Measurements from ENCODE around the gene BRPF1. TPM values are rescaled to one million over a fixed set of nuclear protein-coding genes. Genes with fewer than 3 reads are reported as not detected.
A peak's percentile ranks its signal among the peaks of the same experiment; 100 is the strongest.
"Not testable (repeated sequence)": the region's sequence is repeated elsewhere in the genome, so short reads cannot be mapped to it uniquely, and the experiment has no call there.

Gene BRPF1
- total RNA-seq, 1 donor from 2014 or later: 15.0 TPM

DNA sequence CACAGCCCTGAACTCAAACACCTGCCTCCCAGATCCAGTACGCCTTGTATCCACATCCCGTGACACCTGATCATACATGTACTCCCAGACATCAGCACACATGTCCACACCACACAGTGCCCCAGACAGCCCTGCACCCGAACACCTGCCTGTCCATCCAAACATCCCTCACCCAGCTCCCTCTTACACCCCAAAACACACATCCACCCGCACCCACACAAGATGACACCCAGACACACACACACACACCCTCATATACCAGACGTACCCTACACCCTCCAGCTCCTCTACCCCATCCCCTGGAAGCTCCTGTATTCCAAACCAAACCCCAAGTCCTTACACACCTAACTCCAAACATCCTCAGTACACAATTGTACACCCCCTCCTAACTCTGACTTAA is 37.5 kb downstream of the BRPF1 start:
- no peak for DNase-seq

GRCh38 chr3:9769426-9770275 is 38.1 kb downstream of the BRPF1 start, which contains the start of gene CAMK1:
Gene CAMK1, minus strand, starts transcription at chr3:9769947. Its CDS starts 2,198 bp downstream, at chr3:9767749.
- peak; percentile 87 for DNase-seq

- DNase-seq: peak; percentile 76
Observed at GRCh38 chr3:9770276-9770812, 38.8 kb downstream of the BRPF1 start.

GRCh38 chr3:9771007-9771406 is 39.5 kb downstream of the BRPF1 start:
- DNase-seq: not testable (repeated sequence)

- no peak for DNase-seq
Observed at GRCh38 chr3:9776896-9777693, 45.6 kb downstream of the BRPF1 start.

DNA sequence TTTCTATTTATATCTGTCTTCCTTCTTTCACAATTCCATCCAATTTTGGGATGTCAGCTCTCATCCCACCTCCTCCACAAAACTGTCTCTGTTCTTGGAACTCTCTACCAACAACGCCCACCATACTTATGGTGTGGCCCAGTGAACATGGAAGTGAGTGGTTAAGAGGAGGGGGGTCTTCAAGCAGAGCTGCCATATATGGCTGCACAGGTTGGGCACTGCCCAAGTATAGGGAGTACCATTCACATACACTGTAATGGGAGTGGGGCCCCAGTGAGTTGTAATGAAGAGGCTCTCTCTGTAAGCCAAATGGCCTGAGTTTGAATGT is 46.1 kb downstream of the BRPF1 start:
- no peak for DNase-seq

DNA sequence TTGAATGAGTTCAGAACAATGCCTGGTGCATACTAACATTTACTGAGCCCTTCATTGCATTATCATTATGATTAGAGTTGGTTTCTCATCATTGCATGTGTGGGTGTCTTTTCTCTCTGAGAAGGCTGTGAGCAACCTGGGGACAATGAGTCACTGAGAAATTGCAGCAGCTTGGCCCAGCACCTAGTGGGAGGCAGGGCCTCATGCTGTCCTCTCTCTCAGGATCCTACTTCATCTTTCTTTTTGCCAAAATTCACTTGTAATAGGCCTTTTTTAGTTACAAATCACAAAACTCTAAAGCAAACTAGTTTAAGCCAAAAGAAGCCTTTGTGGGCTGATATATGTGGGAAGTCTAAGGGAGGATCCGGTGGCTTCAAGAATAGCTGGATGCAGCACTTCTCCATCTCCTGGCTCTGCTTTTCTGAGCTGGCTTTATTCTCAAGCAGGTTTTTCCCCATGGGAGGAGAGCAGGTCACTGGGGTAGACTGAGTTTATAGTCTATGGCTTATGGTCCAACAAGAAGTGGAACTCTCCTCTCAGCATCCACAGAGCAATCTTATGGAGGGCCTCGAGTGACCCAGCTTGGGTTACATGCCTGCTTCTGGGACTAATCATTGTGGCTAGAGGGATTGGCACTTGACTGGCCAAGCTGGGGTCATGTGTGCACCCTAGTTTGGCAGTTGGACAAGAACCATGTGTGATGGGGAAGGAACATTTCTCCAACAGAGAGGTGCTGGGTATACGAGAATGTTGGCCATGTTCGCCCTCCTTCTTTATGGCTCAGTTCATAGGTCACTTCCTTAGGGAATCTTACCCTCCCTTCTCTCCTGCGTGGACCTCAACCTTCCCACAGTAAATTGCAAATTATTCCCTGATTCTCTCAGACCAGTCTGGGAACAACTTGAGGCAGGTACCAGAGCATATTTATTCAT is 46.9 kb downstream of the BRPF1 start:
- DNase-seq: no peak

- no peak for DNase-seq
Observed at GRCh38 chr3:9779075-9779593, 47.6 kb downstream of the BRPF1 start.

- no peak for DNase-seq
Observed at GRCh38 chr3:9779721-9780457, 48.4 kb downstream of the BRPF1 start.

DNA sequence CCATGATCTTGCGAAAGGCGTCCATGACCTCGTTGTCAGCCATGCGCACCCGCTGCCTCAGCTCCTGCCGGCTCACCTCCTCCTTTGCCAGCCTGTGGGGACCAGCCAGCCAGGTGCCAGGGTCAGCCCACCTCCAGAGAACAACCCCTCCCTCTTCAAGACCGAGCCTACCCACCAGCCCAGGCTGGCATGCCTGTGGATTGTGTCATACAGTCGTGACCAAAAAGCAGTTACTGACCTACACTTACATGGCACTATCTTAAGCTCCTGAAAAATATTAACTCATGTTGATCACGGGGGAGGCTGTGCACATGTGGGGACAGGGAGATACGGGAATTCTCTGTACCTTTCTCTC is 48.9 kb downstream of the BRPF1 start:
- no peak for DNase-seq

DNA sequence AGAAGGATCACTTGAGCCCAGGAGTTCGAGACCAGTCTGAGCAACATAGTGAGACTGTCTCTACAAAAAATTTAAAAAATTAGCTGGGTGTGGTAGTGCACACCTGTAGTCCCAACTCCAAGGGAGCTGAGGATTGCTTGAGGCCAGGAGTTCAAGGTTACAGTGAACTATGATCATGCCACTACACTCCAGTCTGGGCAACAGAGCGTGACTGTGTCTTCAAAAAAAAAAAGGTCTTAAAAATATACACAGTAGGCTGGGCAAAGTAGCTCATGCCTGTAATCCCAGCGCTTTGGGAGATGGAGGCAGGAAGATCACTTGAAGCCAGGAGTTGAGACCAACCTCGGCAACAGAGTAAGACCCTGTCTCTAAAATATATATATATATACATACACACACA is 49.4 kb downstream of the BRPF1 start:
- DNase-seq: no peak

DNA sequence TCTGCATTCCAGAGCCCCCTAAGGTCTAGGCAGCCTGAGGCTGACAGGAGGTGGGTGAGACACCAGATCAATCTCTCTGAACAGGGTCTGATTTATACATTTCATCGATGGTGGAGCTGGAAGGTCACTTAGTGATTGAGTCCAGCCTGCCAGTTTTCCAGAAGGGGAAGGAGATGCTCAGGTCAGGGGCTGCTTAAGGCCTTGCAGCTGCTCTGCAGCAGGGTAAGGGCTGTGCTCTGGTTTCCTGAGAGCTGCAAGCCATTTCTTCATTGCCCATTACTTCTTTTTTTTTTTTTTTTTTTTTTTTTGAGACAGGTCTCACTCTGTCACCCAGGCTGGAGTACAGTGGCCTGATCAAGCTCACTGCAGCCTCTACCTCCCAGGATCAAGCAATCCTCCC is 50.0 kb downstream of the BRPF1 start:
- no peak for DNase-seq

- no peak for DNase-seq
Observed at GRCh38 chr3:9781978-9782603, 50.6 kb downstream of the BRPF1 start.

- no peak for DNase-seq
Observed at GRCh38 chr3:9782770-9783169, 51.2 kb downstream of the BRPF1 start.

GRCh38 chr3:9783954-9784353 is 52.4 kb downstream of the BRPF1 start:
- DNase-seq: no peak

DNA sequence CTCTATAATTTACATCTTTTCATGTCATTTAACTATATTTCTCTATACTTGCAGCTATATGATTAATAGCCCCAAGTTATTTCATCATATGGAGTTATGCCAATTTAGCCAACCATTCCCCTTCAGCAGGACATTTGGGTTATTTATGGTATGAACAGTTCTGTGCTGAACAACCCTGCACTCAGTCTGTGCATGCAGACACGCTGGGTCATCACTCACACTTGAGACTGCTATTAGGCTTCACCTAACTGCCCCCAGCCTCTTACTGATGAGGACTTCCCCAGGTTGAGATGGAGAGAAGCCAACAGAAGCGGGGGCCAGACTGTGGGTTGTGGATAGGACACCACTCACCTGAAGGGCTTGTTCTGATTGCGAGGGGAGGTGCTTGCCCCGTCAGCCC is 53.4 kb downstream of the BRPF1 start:
- DNase-seq: no peak

DNA sequence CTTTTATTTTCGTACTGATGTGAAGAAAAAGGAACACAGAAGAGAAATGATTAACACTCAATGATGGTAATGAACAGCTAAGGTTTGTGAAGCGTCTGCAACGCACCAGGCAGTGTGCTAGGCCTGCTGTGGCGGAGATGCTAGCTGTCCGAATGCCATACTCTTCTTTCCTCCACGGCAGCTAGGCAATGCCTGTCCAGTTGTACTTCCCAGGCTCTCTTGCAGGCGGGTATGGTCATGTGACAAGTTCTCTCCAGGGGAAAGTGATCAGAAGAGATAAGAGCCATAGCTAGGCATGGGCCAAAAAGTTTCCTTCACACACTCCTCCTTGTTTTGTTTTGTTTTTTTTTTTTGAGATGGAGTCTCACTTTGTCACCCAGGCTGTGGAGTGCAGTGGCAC is 54.1 kb downstream of the BRPF1 start:
- DNase-seq: no peak

- DNase-seq: no peak
Observed at GRCh38 chr3:9786209-9786739, 54.7 kb downstream of the BRPF1 start.

DNA sequence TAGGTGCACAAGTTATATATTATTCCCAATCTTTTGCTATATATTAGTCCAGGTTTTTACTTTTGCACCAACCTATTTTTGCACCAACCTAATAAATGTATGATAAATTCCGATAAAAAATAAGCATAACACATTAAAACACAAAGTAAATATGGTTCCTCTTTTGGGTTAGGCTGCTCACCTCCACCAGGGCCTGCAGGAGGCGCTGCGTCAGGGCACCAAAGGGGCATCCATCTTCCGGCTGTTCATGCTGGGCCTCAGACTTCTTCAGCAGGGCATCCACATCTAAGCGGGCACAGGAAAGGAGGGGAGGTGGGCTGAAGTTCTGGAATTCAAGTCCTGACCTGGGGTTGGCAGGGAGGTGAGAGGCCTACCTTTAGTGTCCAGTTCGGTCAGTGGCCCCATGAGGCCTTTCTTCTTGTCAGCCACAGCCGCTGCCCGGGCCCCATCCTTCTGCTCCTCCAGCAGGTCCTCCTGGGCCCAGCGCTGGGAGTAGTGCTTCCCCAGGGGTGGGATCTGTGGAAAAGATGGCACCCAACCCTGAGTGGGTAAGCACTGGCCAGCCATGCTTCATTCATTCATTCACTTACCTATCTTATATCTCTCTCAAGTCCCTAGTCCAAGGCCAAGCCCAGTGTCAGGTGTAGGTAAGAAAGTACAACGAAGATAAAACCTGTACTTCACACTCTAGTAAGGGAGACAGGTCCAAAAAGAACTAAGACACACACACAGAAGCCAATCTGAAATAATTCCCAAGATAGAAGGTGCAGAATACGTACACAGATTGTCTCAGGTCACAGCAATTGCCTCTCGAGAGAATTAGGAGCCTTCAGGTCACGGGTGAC is 55.5 kb downstream of the BRPF1 start:
- DNase-seq: no peak

DNA sequence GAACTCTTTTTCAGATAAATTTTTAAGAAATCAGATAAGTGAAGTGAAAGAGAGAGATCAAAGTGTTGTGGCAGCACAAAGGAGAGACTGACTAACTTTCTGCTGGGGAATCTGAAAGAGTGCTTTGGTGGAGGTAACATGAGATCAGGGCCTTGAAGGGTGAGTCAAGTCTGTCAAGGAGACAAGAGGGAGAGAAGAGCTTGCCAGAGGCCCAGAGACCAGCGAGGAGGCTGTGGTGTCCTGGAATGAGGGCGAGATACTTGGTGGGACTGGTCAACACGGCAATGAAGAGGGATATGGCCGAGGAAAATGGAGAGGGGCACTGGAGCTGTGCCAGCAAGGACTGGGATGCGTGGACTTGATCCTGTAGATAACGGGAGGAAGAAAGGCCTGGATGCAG is 56.2 kb downstream of the BRPF1 start:
- DNase-seq: no peak
